SK-N-SH (cell line): ENCODE results near the gene PTPRG. TPM values are rescaled to one million over a fixed set of nuclear protein-coding genes. Genes with fewer than 3 reads are reported as not detected.

Experiments used
- CTCF ChIA-PET: fragments of 300-600, 350-600 bp; formaldehyde crosslinking; extraction: SDS; loops from one replicate; lab custom pipeline; 2021; lab: Yijun Ruan, JAX
- POLR2A ChIA-PET: fragments of 350-600 bp; sonication (Branson Sonifier 250); formaldehyde crosslinking; extraction: SDS; loops from one replicate; lab custom pipeline; 2020; ENCODE audit warnings: antibody characterized with exemption, inconsistent platforms; lab: Yijun Ruan, JAX
- DNase-seq: peaks from one replicate; pipeline ENCODE4 v3.0.0; 2012
- H2AFZ ChIP-seq: fragments of 200-600 bp; sonication (generic); 2 replicates; pipeline ENCODE4 v1.8.1; 2016; ENCODE audit warnings: antibody characterized with exemption, mild to moderate bottlenecking, low read depth
- H3F3A ChIP-seq: fragments of 200-600 bp; sonication (generic); replicated peaks from 2 replicates; pipeline ENCODE3; 2016; ENCODE audit warnings: antibody characterized with exemption, mild to moderate bottlenecking; ENCODE audit not compliant: insufficient read depth
- H3K27ac ChIP-seq, 2 experiments: fragments of 200-500 bp in 1 of 2; fragments of 200-600 bp in 1 of 2; sonication (Bioruptor generic) in 1 of 2; sonication (generic), shearing (Covaris generic) in 1 of 2; 2 replicates each; pipeline versions ENCODE4 v1.5.1 to v1.6.1; 2014 to 2016; ENCODE audit warnings: low read depth in 2 of 2, inconsistent platforms in 1 of 2, low read length in 1 of 2, mild to moderate bottlenecking in 1 of 2, mixed read lengths in 1 of 2
- H3K27me3 ChIP-seq: fragments of 200-600 bp; sonication (generic), shearing (Covaris generic); 2 replicates; pipeline ENCODE4 v1.6.1; 2016; ENCODE audit warnings: mixed run types; ENCODE audit not compliant: insufficient read depth
- H3K36me3 ChIP-seq, 2 experiments: fragments of 200-500 bp in 1 of 2; fragments of 200-600 bp in 1 of 2; sonication (Bioruptor generic) in 1 of 2; sonication (generic) in 1 of 2; replicated peaks in 1 of 2; 2 replicates each; pipeline versions ENCODE3 to v1.5.1; 2014 to 2016; ENCODE audit warnings: low read length in 1 of 2, mild to moderate bottlenecking in 1 of 2; ENCODE audit not compliant: insufficient read depth in 2 of 2, control insufficient read depth in 1 of 2
- H3K4me1 ChIP-seq, 2 experiments: fragments of 200-500 bp in 1 of 2; fragments of 200-600 bp in 1 of 2; sonication (Bioruptor generic) in 1 of 2; sonication (generic), shearing (Covaris generic) in 1 of 2; 2 replicates each; pipeline versions ENCODE4 v1.5.1 to v1.6.1; 2014 to 2016; ENCODE audit warnings: low read depth in 1 of 2, low read length in 1 of 2, mixed run types in 1 of 2; ENCODE audit not compliant: insufficient read depth in 2 of 2, control insufficient read depth in 1 of 2
- H3K4me2 ChIP-seq: fragments of 200-600 bp; sonication (generic), shearing (Covaris generic); 2 replicates; pipeline ENCODE4 v1.6.1; 2017; ENCODE audit warnings: mixed run types
- H3K4me3 ChIP-seq, 2 experiments: fragments of 200-500 bp in 1 of 2; fragments of 200-600 bp in 1 of 2; sonication (Bioruptor generic) in 1 of 2; sonication (generic), shearing (Covaris generic) in 1 of 2; 2 replicates each; pipeline versions ENCODE4 v1.5.1 to v1.8.1; 2014 to 2016; ENCODE audit warnings: low read depth in 2 of 2, inconsistent platforms in 1 of 2, low read length in 1 of 2, mild to moderate bottlenecking in 1 of 2, mixed read lengths in 1 of 2, moderate library complexity in 1 of 2
- H3K79me2 ChIP-seq: fragments of 200-600 bp; sonication (generic); 2 replicates; pipeline ENCODE4 v1.8.1; 2017; ENCODE audit warnings: mild to moderate bottlenecking; ENCODE audit not compliant: insufficient read depth
- H3K9ac ChIP-seq: fragments of 200-600 bp; sonication (generic); 2 replicates; pipeline ENCODE4 v1.6.1; 2017; ENCODE audit warnings: mixed run types
- H3K9me2 ChIP-seq: fragments of 200-600 bp; sonication (generic); 2 replicates; pipeline ENCODE4 v1.6.1; 2017; ENCODE audit warnings: mixed run types
- H3K9me3 ChIP-seq: fragments of 200-600 bp; sonication (generic); 2 replicates; pipeline ENCODE4 v1.6.1; 2017; ENCODE audit warnings: mixed run types, mild to moderate bottlenecking, moderate library complexity
- H4K20me1 ChIP-seq: fragments of 200-600 bp; sonication (generic); 2 replicates; pipeline ENCODE4 v1.6.1; 2017; ENCODE audit warnings: mild to moderate bottlenecking, mixed run types; ENCODE audit not compliant: insufficient read depth
- GABPA ChIP-seq: IDR thresholded peaks from 2 replicates; pipeline ENCODE4 v1.4.0; 2012; ENCODE audit warnings: low read depth, mild to moderate bottlenecking
- MXI1 ChIP-seq: IDR thresholded peaks from 2 replicates; pipeline ENCODE4 v1.6.1; 2012; ENCODE audit warnings: mild to moderate bottlenecking, low read depth, low read length, improper control_type of control experiment
- SIN3A ChIP-seq: IDR thresholded peaks from 2 replicates; pipeline ENCODE4 v1.6.1; 2012; ENCODE audit warnings: low read depth, mild to moderate bottlenecking, low read length, moderate library complexity, borderline replicate concordance
- TCF12 ChIP-seq: IDR thresholded peaks from 2 replicates; pipeline ENCODE4 v1.4.0; 2012
- YY1 ChIP-seq: IDR thresholded peaks from 2 replicates; pipeline ENCODE4 v1.4.0; 2012; ENCODE audit warnings: low read depth, mild to moderate bottlenecking
- WGBS: methylation state at CpG from one replicate; pipeline ENCODE4 v1.1.6; 2017; ENCODE audit warnings: low lambda C conversion rate; 5-methylcytosine and 5-hydroxymethylcytosine counted together
- polyA plus RNA-seq, 3 experiments: library from polyadenylated mRNA; depleted of rRNA; stranded (reverse); fragments of >200 nt; gene quantifications; 2 replicates each; pipeline ENCODE4 v1.2.3, GENCODE V29; 2012
- TF ChIP-seq, protein P1 (sequence below): IDR thresholded peaks from 2 replicates; pipeline ENCODE4 v1.4.0; 2012; ENCODE audit warnings: low read depth
- TF ChIP-seq, protein P2 (sequence below): IDR thresholded peaks from 2 replicates; pipeline ENCODE4 v1.6.1; 2012; ENCODE audit warnings: mild to moderate bottlenecking, low read depth, low read length, moderate library complexity
- TF ChIP-seq, protein P3 (sequence below): IDR thresholded peaks from 2 replicates; pipeline ENCODE4 v1.4.0; 2012; ENCODE audit warnings: low read depth, borderline replicate concordance

The PTPRG gene
- polyA plus RNA-seq, 1 of the 3 experiments (the other 2 are of a cell fraction) = 14.1 TPM

GRCh38 chr3:61839256-61839655 lies 277.9 kb downstream of the PTPRG start:
- peaks cover 0 to 15% of the 10 kb centered on the region in 2 experiments; a peak in 3 of 4 replicates for H3K4me1 ChIP-seq
- no peak overlapping the region for H2AFZ ChIP-seq
- no peaks in the 10 kb centered on the region; the same call in none of the 2 replicates for H3K79me2 ChIP-seq
- no peaks in the 10 kb centered on the region for H3K36me3 ChIP-seq
- no peaks in the 10 kb centered on the region for H3K27me3 ChIP-seq
- no peaks in the 10 kb centered on the region for H3K9me2 ChIP-seq
- 78% methylated on average over 2 of the region's 2 CpGs for WGBS
- H3K4me2 ChIP-seq = peak overlapping the region; percentile 42; the same call in 1 of the 2 replicates
- DNase-seq = no peak
- H3K9me3 ChIP-seq = no peaks in the 10 kb centered on the region
- H3K27ac ChIP-seq = peak overlapping the region; percentile 9 to 30; a peak in 2 of 4 replicates
- TF ChIP-seq, protein P1, sequence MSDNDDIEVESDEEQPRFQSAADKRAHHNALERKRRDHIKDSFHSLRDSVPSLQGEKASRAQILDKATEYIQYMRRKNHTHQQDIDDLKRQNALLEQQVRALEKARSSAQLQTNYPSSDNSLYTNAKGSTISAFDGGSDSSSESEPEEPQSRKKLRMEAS = no peak
- peak; percentile 42; the same call in 1 of the 2 replicates for TF ChIP-seq TCF12
- CTCF ChIA-PET = interaction anchor here (1.0 to 1.2 kb wide), 2 partner anchors 8 to 12 kb away, joined by 3 to 4 read pairs; no protein-coding TSS in a partner anchor
- H3F3A ChIP-seq = peaks cover 4% of the 10 kb centered on the region
- no peak overlapping the region for H3K9ac ChIP-seq
- POLR2A ChIA-PET = no interaction called here
- H3K4me3 ChIP-seq = no peak overlapping the region
- peaks cover 4% of the 10 kb centered on the region; the same call in 1 of the 2 replicates for H4K20me1 ChIP-seq

DNA sequence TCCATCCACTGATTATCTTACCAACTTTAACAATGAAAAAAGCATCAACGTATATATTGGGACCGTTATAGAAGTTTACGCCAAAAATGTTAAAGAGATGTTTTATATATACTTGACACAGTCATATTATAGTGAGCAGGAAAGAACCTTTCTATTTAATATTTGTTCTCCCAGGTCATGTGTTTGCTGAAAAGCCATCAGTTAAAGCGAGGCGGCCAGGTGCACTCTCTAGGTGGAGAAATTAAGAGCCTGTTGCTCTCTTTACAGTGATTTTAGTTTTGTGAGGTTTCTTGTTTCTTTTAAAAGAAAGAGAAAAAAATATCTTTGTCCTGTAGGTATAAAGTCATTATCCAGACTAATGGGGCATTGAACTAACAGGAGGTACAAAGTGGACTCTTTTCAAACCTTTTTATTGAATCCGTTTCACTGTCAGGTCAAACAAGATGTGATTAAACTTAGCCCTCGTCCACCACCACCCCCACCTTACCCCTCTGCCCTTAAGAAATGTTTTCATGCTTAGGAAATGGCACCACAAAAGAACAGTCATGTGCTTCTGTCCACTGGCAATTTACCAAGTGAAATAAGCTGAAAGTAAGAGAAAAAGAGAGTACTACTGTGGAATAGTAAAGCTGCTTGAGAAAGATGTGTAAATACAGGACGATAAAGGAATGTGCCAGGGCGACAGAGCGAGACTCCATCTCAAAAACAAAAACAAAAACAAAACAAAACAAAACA lies 279.9 kb downstream of the PTPRG start:
- CTCF ChIA-PET = interaction anchor here (1.0 to 3.5 kb wide), 3 partner anchors 17 to 347 kb away, joined by 3 to 15 read pairs (median 4); no protein-coding TSS in a partner anchor
- peaks cover 4% of the 10 kb centered on the region; the same call in 1 of the 2 replicates for H4K20me1 ChIP-seq
- 0 out of 2 replicates have a peak overlapping the region, but pooled peaks have one; percentile 37 for H3K4me2 ChIP-seq
- no peaks in the 10 kb centered on the region for H3K9me3 ChIP-seq
- no peaks in the 10 kb centered on the region for H3K27me3 ChIP-seq
- TF ChIP-seq SIN3A = no peak
- TF ChIP-seq YY1 = no peak
- TF ChIP-seq, protein P2, sequence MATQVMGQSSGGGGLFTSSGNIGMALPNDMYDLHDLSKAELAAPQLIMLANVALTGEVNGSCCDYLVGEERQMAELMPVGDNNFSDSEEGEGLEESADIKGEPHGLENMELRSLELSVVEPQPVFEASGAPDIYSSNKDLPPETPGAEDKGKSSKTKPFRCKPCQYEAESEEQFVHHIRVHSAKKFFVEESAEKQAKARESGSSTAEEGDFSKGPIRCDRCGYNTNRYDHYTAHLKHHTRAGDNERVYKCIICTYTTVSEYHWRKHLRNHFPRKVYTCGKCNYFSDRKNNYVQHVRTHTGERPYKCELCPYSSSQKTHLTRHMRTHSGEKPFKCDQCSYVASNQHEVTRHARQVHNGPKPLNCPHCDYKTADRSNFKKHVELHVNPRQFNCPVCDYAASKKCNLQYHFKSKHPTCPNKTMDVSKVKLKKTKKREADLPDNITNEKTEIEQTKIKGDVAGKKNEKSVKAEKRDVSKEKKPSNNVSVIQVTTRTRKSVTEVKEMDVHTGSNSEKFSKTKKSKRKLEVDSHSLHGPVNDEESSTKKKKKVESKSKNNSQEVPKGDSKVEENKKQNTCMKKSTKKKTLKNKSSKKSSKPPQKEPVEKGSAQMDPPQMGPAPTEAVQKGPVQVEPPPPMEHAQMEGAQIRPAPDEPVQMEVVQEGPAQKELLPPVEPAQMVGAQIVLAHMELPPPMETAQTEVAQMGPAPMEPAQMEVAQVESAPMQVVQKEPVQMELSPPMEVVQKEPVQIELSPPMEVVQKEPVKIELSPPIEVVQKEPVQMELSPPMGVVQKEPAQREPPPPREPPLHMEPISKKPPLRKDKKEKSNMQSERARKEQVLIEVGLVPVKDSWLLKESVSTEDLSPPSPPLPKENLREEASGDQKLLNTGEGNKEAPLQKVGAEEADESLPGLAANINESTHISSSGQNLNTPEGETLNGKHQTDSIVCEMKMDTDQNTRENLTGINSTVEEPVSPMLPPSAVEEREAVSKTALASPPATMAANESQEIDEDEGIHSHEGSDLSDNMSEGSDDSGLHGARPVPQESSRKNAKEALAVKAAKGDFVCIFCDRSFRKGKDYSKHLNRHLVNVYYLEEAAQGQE = no peak
- TF ChIP-seq, protein P3, sequence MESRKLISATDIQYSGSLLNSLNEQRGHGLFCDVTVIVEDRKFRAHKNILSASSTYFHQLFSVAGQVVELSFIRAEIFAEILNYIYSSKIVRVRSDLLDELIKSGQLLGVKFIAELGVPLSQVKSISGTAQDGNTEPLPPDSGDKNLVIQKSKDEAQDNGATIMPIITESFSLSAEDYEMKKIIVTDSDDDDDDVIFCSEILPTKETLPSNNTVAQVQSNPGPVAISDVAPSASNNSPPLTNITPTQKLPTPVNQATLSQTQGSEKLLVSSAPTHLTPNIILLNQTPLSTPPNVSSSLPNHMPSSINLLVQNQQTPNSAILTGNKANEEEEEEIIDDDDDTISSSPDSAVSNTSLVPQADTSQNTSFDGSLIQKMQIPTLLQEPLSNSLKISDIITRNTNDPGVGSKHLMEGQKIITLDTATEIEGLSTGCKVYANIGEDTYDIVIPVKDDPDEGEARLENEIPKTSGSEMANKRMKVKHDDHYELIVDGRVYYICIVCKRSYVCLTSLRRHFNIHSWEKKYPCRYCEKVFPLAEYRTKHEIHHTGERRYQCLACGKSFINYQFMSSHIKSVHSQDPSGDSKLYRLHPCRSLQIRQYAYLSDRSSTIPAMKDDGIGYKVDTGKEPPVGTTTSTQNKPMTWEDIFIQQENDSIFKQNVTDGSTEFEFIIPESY = no peak
- TF ChIP-seq GABPA = no peak
- TF ChIP-seq MXI1 = no peak
- TF ChIP-seq, all 33 proteins: peak for 0
- H3K9ac ChIP-seq = no peak overlapping the region
- 88% methylated on average over 10 of the region's 10 CpGs for WGBS
- H3F3A ChIP-seq = peaks cover 4% of the 10 kb centered on the region
- H2AFZ ChIP-seq = no peak overlapping the region
- peaks cover 0 to 15% of the 10 kb centered on the region in 2 experiments; a peak in 3 of 4 replicates for H3K4me1 ChIP-seq
- no peak overlapping the region for H3K4me3 ChIP-seq
- DNase-seq = no peak
- POLR2A ChIA-PET = no interaction called here
- H3K27ac ChIP-seq = no peak overlapping the region
- H3K36me3 ChIP-seq = no peaks in the 10 kb centered on the region
- H3K79me2 ChIP-seq = peaks cover 4% of the 10 kb centered on the region; the same call in 1 of the 2 replicates
- no peaks in the 10 kb centered on the region for H3K9me2 ChIP-seq
